ENCODE measurements around the gene STAC3.

DNA sequence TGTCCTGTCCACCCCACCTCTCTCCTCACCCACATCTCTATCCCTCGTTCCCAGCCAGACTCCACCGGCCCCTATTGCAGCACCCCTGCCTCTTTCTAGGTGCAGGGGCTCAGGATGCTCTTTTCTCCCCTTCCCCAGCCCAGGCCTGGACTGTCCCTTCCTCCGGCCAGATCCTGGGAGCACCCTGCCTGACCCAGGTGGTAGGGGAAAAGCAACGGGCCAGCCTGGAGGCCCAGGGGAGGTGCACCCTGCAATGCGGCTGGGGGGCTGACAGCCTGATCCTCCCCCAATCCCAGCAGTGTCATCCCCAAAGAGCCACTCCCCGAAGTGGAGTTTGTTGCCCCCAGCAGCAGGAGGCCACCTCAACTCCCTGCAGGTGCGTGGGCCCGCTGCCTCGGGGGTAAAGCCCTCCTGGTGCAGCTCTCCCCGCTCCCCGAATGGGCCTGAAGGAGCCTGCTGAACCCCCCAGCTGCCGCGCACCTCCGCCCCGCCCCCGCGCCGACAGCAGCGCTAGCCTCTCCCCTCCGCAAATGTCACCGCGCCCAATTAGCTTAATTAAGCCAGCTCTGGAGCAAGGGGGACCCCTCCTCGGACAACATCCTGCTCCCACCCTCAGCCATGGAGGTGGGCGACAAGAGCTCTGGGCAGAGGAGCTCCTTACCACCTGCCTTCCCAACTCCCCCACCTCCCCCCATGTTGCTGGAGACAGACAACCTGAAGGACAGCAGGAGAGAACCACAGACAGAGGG is 29.6 kb downstream of the STAC3 start:
- TF ChIP-seq, protein P1, sequence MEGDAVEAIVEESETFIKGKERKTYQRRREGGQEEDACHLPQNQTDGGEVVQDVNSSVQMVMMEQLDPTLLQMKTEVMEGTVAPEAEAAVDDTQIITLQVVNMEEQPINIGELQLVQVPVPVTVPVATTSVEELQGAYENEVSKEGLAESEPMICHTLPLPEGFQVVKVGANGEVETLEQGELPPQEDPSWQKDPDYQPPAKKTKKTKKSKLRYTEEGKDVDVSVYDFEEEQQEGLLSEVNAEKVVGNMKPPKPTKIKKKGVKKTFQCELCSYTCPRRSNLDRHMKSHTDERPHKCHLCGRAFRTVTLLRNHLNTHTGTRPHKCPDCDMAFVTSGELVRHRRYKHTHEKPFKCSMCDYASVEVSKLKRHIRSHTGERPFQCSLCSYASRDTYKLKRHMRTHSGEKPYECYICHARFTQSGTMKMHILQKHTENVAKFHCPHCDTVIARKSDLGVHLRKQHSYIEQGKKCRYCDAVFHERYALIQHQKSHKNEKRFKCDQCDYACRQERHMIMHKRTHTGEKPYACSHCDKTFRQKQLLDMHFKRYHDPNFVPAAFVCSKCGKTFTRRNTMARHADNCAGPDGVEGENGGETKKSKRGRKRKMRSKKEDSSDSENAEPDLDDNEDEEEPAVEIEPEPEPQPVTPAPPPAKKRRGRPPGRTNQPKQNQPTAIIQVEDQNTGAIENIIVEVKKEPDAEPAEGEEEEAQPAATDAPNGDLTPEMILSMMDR (IDR thresholded peaks at IDR 0.05), result no peak
- TF ChIP-seq POLR2A (IDR thresholded peaks at IDR 0.05), result no peak
- TF ChIP-seq POLR2AphosphoS5 (IDR thresholded peaks at IDR 0.05), result no peak
- TF ChIP-seq EP300 (IDR thresholded peaks at IDR 0.05), result no peak

All from sigmoid colon (tissue), 4 donors.